ENCODE data around the gene RAB7B. TPM values are rescaled to one million over a fixed set of nuclear protein-coding genes. Genes with fewer than 3 reads are reported as not detected.

The RAB7B gene
- total RNA-seq, 1 experiment from 2014 or later = 0.22 TPM

DNA sequence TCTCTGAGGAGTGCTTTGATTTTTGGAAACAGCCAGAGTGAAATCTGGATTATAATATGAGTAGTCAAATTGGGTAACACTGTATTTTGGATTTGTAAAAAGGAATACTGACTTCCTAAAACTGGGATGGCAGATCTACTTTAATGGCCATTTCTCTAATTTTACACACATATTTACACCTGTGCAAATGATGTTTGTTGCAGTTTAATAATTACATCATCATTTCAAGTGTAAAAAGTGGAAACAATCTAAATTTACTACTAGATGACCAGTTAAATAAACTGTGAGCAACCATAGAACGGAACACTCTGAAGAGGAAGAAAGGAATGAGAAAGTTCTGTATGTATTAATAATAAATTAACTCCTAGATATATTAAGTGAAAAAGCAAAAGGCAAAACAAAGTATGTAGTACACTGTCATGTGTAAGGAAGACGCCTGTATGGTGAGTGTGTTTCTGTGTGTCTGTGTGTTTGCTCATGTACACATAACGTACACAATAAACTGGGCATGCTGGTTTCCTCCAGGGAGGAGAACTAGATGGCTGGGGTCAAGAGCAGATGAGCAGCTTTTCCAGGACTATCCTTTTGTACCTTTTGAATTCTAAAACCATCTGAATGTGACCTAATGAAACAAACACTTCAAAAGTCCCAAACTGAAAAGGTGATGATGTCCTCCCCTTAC lies 46.9 kb upstream of the RAB7B start:
- Histone ChIP-seq H3K4me2 (ENCODE audit: low read length) (no peak overlapping the region), H3K9ac (ENCODE audit: low read length) (no peak overlapping the region), H3K4me1 (ENCODE audit: control insufficient read depth in 1 of 2, insufficient read depth in 2 of 2, low read length in 2 of 2) (no peaks in the 10 kb centered on the region), H3K9me3 (ENCODE audit: control insufficient read depth in 1 of 2, insufficient read depth in 1 of 2, low read depth in 1 of 2, low read length in 2 of 2) (no peaks in the 10 kb centered on the region), H3K4me3 (replicated peaks in 1 of 2; ENCODE audit: low read depth in 1 of 2, low read length in 2 of 2) (no peak overlapping the region), H3K9me2 (ENCODE audit: insufficient read depth) (no peaks in the 10 kb centered on the region), H3K27me3 (ENCODE audit: insufficient read depth, low read length) (no peaks in the 10 kb centered on the region), H3K79me2 (ENCODE audit: insufficient read depth, low read length) (no peaks in the 10 kb centered on the region), H3K36me3 (ENCODE audit: control insufficient read depth in 1 of 2, insufficient read depth in 2 of 2, low read length in 2 of 2) (no peaks in the 10 kb centered on the region), H2AFZ (ENCODE audit: low read depth, low read length, poor library complexity, severe bottlenecking) (no peak overlapping the region), H4K20me1 (ENCODE audit: insufficient read depth) (no peaks in the 10 kb centered on the region), H3K27ac (ENCODE audit: low read depth, low read length) (no peak overlapping the region)
- DNase-seq (ENCODE audit: low read depth, low spot score) = no peak
- POLR2A ChIA-PET = no interaction called here
- no peak for ATAC-seq
- RAD21 ChIA-PET (ENCODE audit: low non-redundant PET in 1 of 2, low total read pairs in 2 of 2, uncharacterized antibody in 2 of 2, unreplicated experiment in 2 of 2) = no interaction called here
- TF ChIP-seq RAD21 (IDR thresholded peaks at IDR 0.05; ENCODE audit: low read depth) (no peak), SP1 (IDR thresholded peaks at IDR 0.05; ENCODE audit: low read depth) (no peak), JUND (IDR thresholded peaks at IDR 0.05) (no peak), CEBPB (IDR thresholded peaks at IDR 0.05; ENCODE audit: low read depth) (no peak), EGR1 (IDR thresholded peaks at IDR 0.05; ENCODE audit: low read depth) (no peak), SRF (IDR thresholded peaks at IDR 0.05; ENCODE audit: low read depth) (no peak), ZFX (IDR thresholded peaks at IDR 0.05) (no peak), POLR2AphosphoS5 (IDR thresholded peaks at IDR 0.05; ENCODE audit: low read depth, low read length) (no peak), ELF1 (IDR thresholded peaks at IDR 0.05; ENCODE audit: borderline replicate concordance, low read depth) (no peak), POLR2A (IDR thresholded peaks at IDR 0.05; ENCODE audit: borderline replicate concordance, extremely low read depth, insufficient read depth, insufficient read length) (no peak), SIN3A (IDR thresholded peaks at IDR 0.05; ENCODE audit: low read depth) (no peak)
- TF ChIP-seq, protein P1, sequence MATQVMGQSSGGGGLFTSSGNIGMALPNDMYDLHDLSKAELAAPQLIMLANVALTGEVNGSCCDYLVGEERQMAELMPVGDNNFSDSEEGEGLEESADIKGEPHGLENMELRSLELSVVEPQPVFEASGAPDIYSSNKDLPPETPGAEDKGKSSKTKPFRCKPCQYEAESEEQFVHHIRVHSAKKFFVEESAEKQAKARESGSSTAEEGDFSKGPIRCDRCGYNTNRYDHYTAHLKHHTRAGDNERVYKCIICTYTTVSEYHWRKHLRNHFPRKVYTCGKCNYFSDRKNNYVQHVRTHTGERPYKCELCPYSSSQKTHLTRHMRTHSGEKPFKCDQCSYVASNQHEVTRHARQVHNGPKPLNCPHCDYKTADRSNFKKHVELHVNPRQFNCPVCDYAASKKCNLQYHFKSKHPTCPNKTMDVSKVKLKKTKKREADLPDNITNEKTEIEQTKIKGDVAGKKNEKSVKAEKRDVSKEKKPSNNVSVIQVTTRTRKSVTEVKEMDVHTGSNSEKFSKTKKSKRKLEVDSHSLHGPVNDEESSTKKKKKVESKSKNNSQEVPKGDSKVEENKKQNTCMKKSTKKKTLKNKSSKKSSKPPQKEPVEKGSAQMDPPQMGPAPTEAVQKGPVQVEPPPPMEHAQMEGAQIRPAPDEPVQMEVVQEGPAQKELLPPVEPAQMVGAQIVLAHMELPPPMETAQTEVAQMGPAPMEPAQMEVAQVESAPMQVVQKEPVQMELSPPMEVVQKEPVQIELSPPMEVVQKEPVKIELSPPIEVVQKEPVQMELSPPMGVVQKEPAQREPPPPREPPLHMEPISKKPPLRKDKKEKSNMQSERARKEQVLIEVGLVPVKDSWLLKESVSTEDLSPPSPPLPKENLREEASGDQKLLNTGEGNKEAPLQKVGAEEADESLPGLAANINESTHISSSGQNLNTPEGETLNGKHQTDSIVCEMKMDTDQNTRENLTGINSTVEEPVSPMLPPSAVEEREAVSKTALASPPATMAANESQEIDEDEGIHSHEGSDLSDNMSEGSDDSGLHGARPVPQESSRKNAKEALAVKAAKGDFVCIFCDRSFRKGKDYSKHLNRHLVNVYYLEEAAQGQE (IDR thresholded peaks at IDR 0.05; ENCODE audit: low read depth) = no peak
- TF ChIP-seq, protein P2, sequence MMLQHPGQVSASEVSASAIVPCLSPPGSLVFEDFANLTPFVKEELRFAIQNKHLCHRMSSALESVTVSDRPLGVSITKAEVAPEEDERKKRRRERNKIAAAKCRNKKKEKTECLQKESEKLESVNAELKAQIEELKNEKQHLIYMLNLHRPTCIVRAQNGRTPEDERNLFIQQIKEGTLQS (IDR thresholded peaks at IDR 0.05) = no peak
- BruUV-seq (replicated peaks) = no TSS peak
- intact Hi-C loops (cut with micrococcal nuclease) = no loop called here
- CTCF ChIA-PET = no interaction called here
